Nephron (organoid): ENCODE results near the gene TFDP2.
A peak's percentile ranks its signal among the peaks of the same experiment; 100 is the strongest.

ENCODE experiments used
- H3K27ac Mint-ChIP-seq, 3 experiments: 2 replicates each; pipeline ENCODE4 v1.8.0; 2020; ENCODE audit warnings: mixed read lengths in 3 of 3, mild to moderate bottlenecking in 2 of 3, moderate library complexity in 1 of 3
- H3K27me3 Mint-ChIP-seq: 2 replicates; pipeline ENCODE4 v1.8.0; 2021; ENCODE audit warnings: low read depth, mild to moderate bottlenecking, moderate library complexity, mixed read lengths
- H3K36me3 Mint-ChIP-seq: 2 replicates; pipeline ENCODE4 v1.8.0; 2020; ENCODE audit warnings: low read depth, mixed read lengths
- H3K4me1 Mint-ChIP-seq: 2 replicates; pipeline ENCODE4 v1.8.0; 2020; ENCODE audit warnings: mixed read lengths
- H3K4me3 Mint-ChIP-seq, 3 experiments: 2 replicates each; pipeline ENCODE4 v1.8.0; 2020; ENCODE audit warnings: mild to moderate bottlenecking in 3 of 3, mixed read lengths in 3 of 3, moderate library complexity in 2 of 3
- H3K9me3 Mint-ChIP-seq: 2 replicates; pipeline ENCODE4 v1.8.0; 2020; ENCODE audit warnings: mixed read lengths
- CTCF ChIP-seq, 3 experiments: fragments of 200-600 bp; sonication (generic); IDR thresholded peaks; one replicate each; pipeline ENCODE4 v1.5.0; 2021; ENCODE audit warnings: antibody characterized with exemption in 3 of 3; ENCODE audit not compliant: unreplicated experiment in 3 of 3

Gene TFDP2

GRCh38 chr3:141959589-141960554 lies 189.5 kb downstream of the TFDP2 start:
- peaks cover 87% of the 10 kb centered on the region for H3K36me3 Mint-ChIP-seq
- no peaks in the 10 kb centered on the region for H3K9me3 Mint-ChIP-seq
- TF ChIP-seq CTCF (IDR thresholded peaks at IDR 0.05; ENCODE audit: unreplicated experiment in 3 of 3): no peak
- H3K4me3 Mint-ChIP-seq: no peak overlapping the region
- H3K27me3 Mint-ChIP-seq: no peaks in the 10 kb centered on the region
- peak overlapping the region; percentile 15 to 60 (median 42) for H3K27ac Mint-ChIP-seq
- H3K4me1 Mint-ChIP-seq: peaks cover 10% of the 10 kb centered on the region

- H3K9me3 Mint-ChIP-seq: no peaks in the 10 kb centered on the region
- H3K36me3 Mint-ChIP-seq: peaks cover 72% of the 10 kb centered on the region
- H3K27me3 Mint-ChIP-seq: no peaks in the 10 kb centered on the region
- peak overlapping the region in 1 of 3 experiments; percentile 0 for H3K4me3 Mint-ChIP-seq
- TF ChIP-seq CTCF (IDR thresholded peaks at IDR 0.05; ENCODE audit: unreplicated experiment in 3 of 3): no peak
- H3K4me1 Mint-ChIP-seq: peaks cover 33% of the 10 kb centered on the region
- H3K27ac Mint-ChIP-seq: peak overlapping the region; percentile 78 to 89 (median 78)
These were observed 194.2 kb downstream of the TFDP2 start for GRCh38 chr3:141955175-141955574.

GRCh38 chr3:141952611-141953010 lies 196.7 kb downstream of the TFDP2 start:
- no peaks in the 10 kb centered on the region for H3K9me3 Mint-ChIP-seq
- TF ChIP-seq CTCF (IDR thresholded peaks at IDR 0.05; ENCODE audit: unreplicated experiment in 3 of 3): no peak
- H3K27ac Mint-ChIP-seq: peak overlapping the region in 2 of 3 experiments; percentile 33 to 65
- H3K4me3 Mint-ChIP-seq: no peak overlapping the region
- no peaks in the 10 kb centered on the region for H3K27me3 Mint-ChIP-seq
- peaks cover 37% of the 10 kb centered on the region for H3K4me1 Mint-ChIP-seq
- H3K36me3 Mint-ChIP-seq: peaks cover 60% of the 10 kb centered on the region

GRCh38 chr3:141950572-141951493 lies 198.5 kb downstream of the TFDP2 start:
- peak overlapping the region in 2 of 3 experiments; percentile 14 to 31 for H3K27ac Mint-ChIP-seq
- H3K4me3 Mint-ChIP-seq: no peak overlapping the region
- no peak for TF ChIP-seq CTCF (IDR thresholded peaks at IDR 0.05; ENCODE audit: unreplicated experiment in 3 of 3)
- H3K36me3 Mint-ChIP-seq: peaks cover 49% of the 10 kb centered on the region
- peaks cover 38% of the 10 kb centered on the region for H3K4me1 Mint-ChIP-seq
- no peaks in the 10 kb centered on the region for H3K9me3 Mint-ChIP-seq
- no peaks in the 10 kb centered on the region for H3K27me3 Mint-ChIP-seq

- Mint-ChIP-seq H3K4me1 (peaks cover 33% of the 10 kb centered on the region), H3K4me3 (no peak overlapping the region), H3K36me3 (peaks cover 44% of the 10 kb centered on the region), H3K9me3 (no peaks in the 10 kb centered on the region), H3K27me3 (no peaks in the 10 kb centered on the region), H3K27ac (no peak overlapping the region)
- TF ChIP-seq CTCF (IDR thresholded peaks at IDR 0.05; ENCODE audit: unreplicated experiment in 3 of 3): no peak
These were observed 199.4 kb downstream of the TFDP2 start for GRCh38 chr3:141949972-141950371.
